Stimulated activated CD4-positive, alpha-beta T cell treated with anti-CD3 and anti-CD28 coated beads, Interleukin-4, amount 100 ng/mL, for 24 hours (primary cell): ENCODE measurements around the gene STIM2.
"Not testable (repeated sequence)": the region's sequence is repeated elsewhere in the genome, so short reads cannot be mapped to it uniquely, and the experiment has no call there.

ENCODE experiments used
- DNase-seq: peaks from one replicate; pipeline ENCODE4 v3.0.0-alpha.2; 2020

Gene STIM2

GRCh38 chr4:26860157-26860921, at the start of gene STIM2:
Gene STIM2 (plus strand): TSS chr4:26860841.
- DNase-seq = peak; percentile 97

- not testable (repeated sequence) for DNase-seq
Measured at GRCh38 chr4:26811571-26811970, 49.1 kb upstream of the STIM2 start.

GRCh38 chr4:26812049-26812714, 48.5 kb upstream of the STIM2 start:
- no peak for DNase-seq

- DNase-seq = no peak
Measured at GRCh38 chr4:26813698-26814097, 46.9 kb upstream of the STIM2 start.

GRCh38 chr4:26815199-26815598, 45.4 kb upstream of the STIM2 start:
- no peak for DNase-seq

- no peak for DNase-seq
Measured at GRCh38 chr4:26815706-26816105, 44.9 kb upstream of the STIM2 start.

GRCh38 chr4:26819026-26819425, 41.6 kb upstream of the STIM2 start:
- DNase-seq = no peak

- DNase-seq = no peak
Measured at GRCh38 chr4:26819478-26820095, 41.1 kb upstream of the STIM2 start.

GRCh38 chr4:26820346-26820745, 40.3 kb upstream of the STIM2 start:
- no peak for DNase-seq

- DNase-seq = no peak
Measured at GRCh38 chr4:26821031-26821430, 39.6 kb upstream of the STIM2 start.

GRCh38 chr4:26821677-26822503, 38.8 kb upstream of the STIM2 start:
- no peak for DNase-seq

- peak; percentile 11 for DNase-seq
Measured at GRCh38 chr4:26822546-26822945, 38.1 kb upstream of the STIM2 start.

GRCh38 chr4:26822974-26823373, 37.7 kb upstream of the STIM2 start:
- DNase-seq = not testable (repeated sequence)

- DNase-seq = no peak
Measured at GRCh38 chr4:26823583-26823982, 37.1 kb upstream of the STIM2 start.

GRCh38 chr4:26824667-26825066, 36.0 kb upstream of the STIM2 start:
- DNase-seq = no peak

- DNase-seq = no peak
Measured at GRCh38 chr4:26826721-26827120, 33.9 kb upstream of the STIM2 start.

GRCh38 chr4:26827336-26827735, 33.3 kb upstream of the STIM2 start:
- DNase-seq = not testable (repeated sequence)

- no peak for DNase-seq
Measured at GRCh38 chr4:26827798-26828197, 32.8 kb upstream of the STIM2 start.

- no peak for DNase-seq
Measured at GRCh38 chr4:26829018-26829417, 31.6 kb upstream of the STIM2 start.

- DNase-seq = no peak
Measured at GRCh38 chr4:26830033-26830432, 30.6 kb upstream of the STIM2 start.

GRCh38 chr4:26830701-26831100, 29.9 kb upstream of the STIM2 start:
- DNase-seq = no peak

- DNase-seq = no peak
Measured at GRCh38 chr4:26836539-26836938, 24.1 kb upstream of the STIM2 start.
